Pancreas (tissue), 10 donors: ENCODE results near the gene BST1. TPM values are rescaled to one million over a fixed set of nuclear protein-coding genes. Genes with fewer than 3 reads are reported as not detected.
A peak's percentile ranks its signal among the peaks of the same experiment; 100 is the strongest.

Source experiments
- ATAC-seq, 4 donors: fragments of 200-7000 bp; cut with Tn5 transposase; one replicate each; pipeline versions ENCODE4 v1.8.0 to v1.9.1; 2020; ENCODE audit warnings: mild to moderate bottlenecking in 4 of 4, moderate library complexity in 4 of 4
- DNase-seq, 6 donors: peaks; one replicate each; pipeline ENCODE4 v3.0.0-alpha.2; 2020
- FAIRE-seq: peaks from 2 replicates; lab custom pipeline; 2012; peaks lifted over from hg19 to GRCh38; lab: Jason Lieb, UNC
- H3K27ac ChIP-seq, 4 donors: fragments of 200-600 bp; sonication (generic); 1 replicate in 3 of 4; 2 replicates in 1 of 4; pipeline versions ENCODE4 v1.5.0 to v1.8.0; 2020
- H3K27me3 ChIP-seq, 4 donors: fragments of 200-600 bp; one replicate each; pipeline ENCODE4 v1.8.0; 2021
- H3K36me3 ChIP-seq, 3 donors: fragments of 200-600 bp; sonication (generic) in 1 of 3; one replicate each; pipeline versions ENCODE4 v1.5.0 to v1.8.0; 2020 to 2021
- H3K4me1 ChIP-seq, 3 donors: fragments of 200-600 bp; one replicate each; pipeline ENCODE4 v1.8.0; 2021
- H3K4me3 ChIP-seq, 4 donors: fragments of 200-600 bp; sonication (generic) in 2 of 4; one replicate each; pipeline versions ENCODE4 v1.5.0 to v1.8.0; 2020 to 2021
- H3K9me3 ChIP-seq, 4 donors: fragments of 200-600 bp; one replicate each; pipeline ENCODE4 v1.8.0; 2021
- WGBS, 2 donors: extraction: QIAGEN DNeasy Blood & Tissue Kit; methylation state at CpG; one replicate each; pipeline ENCODE4 v1.1.7; 2013; 5-methylcytosine and 5-hydroxymethylcytosine counted together
- intact Hi-C, 3 donors: fragments of 100-400 bp; cut with DNase I; formaldehyde crosslinking; loops; one replicate each; pipeline versions ENCODE4 v1.11.1 to v1.14.2; 2022
- polyA plus RNA-seq, 2 donors: library from polyadenylated mRNA; stranded (reverse); fragments of 200-250 nt; gene quantifications; one replicate each; pipeline ENCODE4 v1.2.3, GENCODE V29; 2013
- total RNA-seq, 6 donors: library from RNA; stranded (reverse); fragmentation: NEBNext Ultra II Directional in 4 of 6; extraction: Animal tissue kit (Norgen Biotek cat#: 25700) in 4 of 6; gene quantifications; one replicate each; pipeline versions ENCODE4 v1.2.1 to v1.2.4, GENCODE V29; 2021 to 2023
- TF ChIP-seq, protein P1 (sequence below), 4 donors: fragments of 200-600 bp; sonication (generic) in 3 of 4; IDR thresholded peaks; one replicate each; pipeline versions ENCODE4 v1.5.0 to v1.8.0; 2021; ENCODE audit warnings: antibody characterized with exemption in 4 of 4
- donor health status: healthy with polysubstance abuse.
- donor health status: DM: no; HTN: no; CAD: no; lungs with moderate emphysema.
- donor health status: DM: no; HTN: no; CAD: no.
- donor health status: control.
- donor health status: control.
- donor health status: Bipolar disorder and iron deficiency.
- donor health status: DM: yes; HTN: yes; CAD: no.
- donor health status: DM: no; HTN: no; CAD: no.
- donor health status: DM: no; HTN: no; CAD: no.
- donor health status: DM: yes; HTN: yes; CAD: no.

The BST1 gene
- total and polyA plus RNA-seq, 8 donors: 0.24 to 2.8 (median 0.49) TPM

DNA sequence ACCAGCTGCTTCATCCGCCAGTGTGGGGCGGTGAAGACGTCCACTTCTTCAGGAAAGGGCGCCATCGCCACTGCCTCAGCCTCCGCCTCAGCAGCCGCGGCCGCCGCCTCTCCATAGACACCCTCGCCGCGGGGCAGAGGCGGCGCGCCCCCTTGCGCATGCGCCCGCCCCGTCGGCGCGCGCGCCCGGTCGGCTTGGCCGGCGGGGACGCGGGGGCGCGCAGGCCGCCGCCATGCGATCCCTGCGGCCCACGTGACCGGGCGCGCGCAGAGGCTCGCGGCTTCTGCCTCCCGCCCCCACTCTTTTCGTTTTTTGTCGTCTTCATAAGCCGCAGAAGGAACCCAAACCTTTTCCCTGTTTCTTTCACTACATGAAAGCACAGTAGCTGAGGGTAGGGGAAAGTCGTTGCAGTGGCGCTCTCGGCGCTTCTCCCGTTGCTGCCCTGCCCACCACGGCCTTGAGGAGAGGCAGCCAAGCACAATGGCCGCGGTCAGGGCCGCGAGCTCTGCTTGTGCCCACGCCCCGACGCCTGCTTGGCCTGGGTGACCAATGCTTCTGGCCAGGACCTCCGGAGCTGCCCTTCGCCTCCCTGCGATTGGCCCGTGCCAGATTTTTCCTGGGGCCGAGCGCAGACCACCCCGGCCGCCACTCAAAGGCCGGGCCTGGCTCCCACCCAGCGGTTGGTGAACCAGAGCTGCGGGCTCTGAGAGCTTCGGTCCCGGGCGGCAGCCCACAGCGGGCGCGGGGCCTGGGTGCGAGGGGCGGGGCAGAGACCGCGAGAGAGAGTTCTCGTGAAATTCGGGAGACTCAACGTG, 47.4 kb upstream of the BST1 start, which contains the start of gene FBXL5:
FBXL5 (minus strand) TSS at position 135 of the 815 bp plus-strand sequence; CDS start at position 65, 70 bp downstream.
- no peaks in the 10 kb centered on the region for H3K36me3 ChIP-seq
- no peak for FAIRE-seq
- TF ChIP-seq, protein P1, sequence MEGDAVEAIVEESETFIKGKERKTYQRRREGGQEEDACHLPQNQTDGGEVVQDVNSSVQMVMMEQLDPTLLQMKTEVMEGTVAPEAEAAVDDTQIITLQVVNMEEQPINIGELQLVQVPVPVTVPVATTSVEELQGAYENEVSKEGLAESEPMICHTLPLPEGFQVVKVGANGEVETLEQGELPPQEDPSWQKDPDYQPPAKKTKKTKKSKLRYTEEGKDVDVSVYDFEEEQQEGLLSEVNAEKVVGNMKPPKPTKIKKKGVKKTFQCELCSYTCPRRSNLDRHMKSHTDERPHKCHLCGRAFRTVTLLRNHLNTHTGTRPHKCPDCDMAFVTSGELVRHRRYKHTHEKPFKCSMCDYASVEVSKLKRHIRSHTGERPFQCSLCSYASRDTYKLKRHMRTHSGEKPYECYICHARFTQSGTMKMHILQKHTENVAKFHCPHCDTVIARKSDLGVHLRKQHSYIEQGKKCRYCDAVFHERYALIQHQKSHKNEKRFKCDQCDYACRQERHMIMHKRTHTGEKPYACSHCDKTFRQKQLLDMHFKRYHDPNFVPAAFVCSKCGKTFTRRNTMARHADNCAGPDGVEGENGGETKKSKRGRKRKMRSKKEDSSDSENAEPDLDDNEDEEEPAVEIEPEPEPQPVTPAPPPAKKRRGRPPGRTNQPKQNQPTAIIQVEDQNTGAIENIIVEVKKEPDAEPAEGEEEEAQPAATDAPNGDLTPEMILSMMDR (IDR thresholded peaks at IDR 0.05): no peak
- WGBS, 2 donors: 2 to 3% methylated on average over 70 to 85 of the region's 85 CpGs
- no peaks in the 10 kb centered on the region for H3K27me3 ChIP-seq
- peak within 1 kb of the TSS; percentile 56 to 78 (median 67) for H3K4me3 ChIP-seq
- H3K9me3 ChIP-seq: no peaks in the 10 kb centered on the region
- peak; percentile 84 to 95 (median 92) for ATAC-seq
- peak within 1 kb of the TSS; percentile 98 to 99 (median 98) for H3K27ac ChIP-seq
- DNase-seq: peak; percentile 68 to 93 (median 80)
- intact Hi-C loops: no loop called here
- peaks cover 14 to 38% (median 27%) of the 10 kb centered on the region in 3 donors for H3K4me1 ChIP-seq

DNA sequence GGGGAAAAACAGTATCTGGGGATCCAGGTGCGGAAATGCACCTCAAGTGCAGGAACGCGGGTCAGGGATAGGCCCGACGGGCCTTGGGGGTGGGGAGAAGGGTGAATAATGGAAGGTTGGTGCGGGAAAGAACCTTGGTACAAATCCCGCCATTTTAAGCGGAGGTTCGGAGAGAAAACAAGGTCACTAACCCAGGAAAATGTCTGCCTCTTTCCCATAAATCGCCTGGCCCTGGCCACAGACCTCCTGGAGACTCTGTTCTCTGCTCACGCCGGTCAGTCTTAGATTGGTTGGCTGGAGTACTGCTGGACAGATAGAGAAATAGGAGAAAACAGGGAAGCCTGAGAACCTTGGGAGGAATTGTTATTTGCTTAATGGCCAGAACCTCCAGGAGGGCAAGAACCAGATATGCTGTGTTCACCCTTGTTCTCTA, 46.8 kb upstream of the BST1 start:
- H3K27ac ChIP-seq: peak overlapping the region; percentile 98 to 99 (median 98)
- FAIRE-seq (no peak), DNase-seq (peak in 2 of 6 donors; percentile 21 to 22), ATAC-seq (peak; percentile 1 to 19 (median 3))
- intact Hi-C loops: no loop called here
- H3K4me1 ChIP-seq: peaks cover 14 to 35% (median 27%) of the 10 kb centered on the region in 3 donors
- no peaks in the 10 kb centered on the region for H3K36me3 ChIP-seq
- TF ChIP-seq, protein P1 (IDR thresholded peaks at IDR 0.05): no peak
- H3K9me3 ChIP-seq: no peaks in the 10 kb centered on the region
- WGBS, 2 donors: 67 to 68% methylated on average over 12 of the region's 12 CpGs
- no peaks in the 10 kb centered on the region for H3K27me3 ChIP-seq
- H3K4me3 ChIP-seq: peak overlapping the region; percentile 56 to 78 (median 67)

DNA sequence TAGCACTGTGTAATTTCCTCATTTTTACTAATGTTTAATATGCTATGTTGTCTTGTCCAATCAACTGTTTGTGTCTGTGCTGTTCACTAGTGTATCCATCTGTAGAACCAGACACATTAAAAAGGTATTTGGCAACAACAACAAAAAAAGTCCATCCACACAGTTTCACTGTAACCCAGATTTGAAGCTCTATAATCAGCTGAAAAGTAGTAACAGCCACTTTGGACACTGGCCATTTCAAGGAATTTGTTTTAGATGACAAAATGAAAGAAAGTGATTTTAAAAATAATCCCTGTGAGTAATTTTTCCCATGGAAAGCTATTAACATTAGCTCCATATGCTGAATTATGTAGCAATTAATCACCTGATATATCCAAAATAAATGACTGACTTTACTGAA, 45.5 kb upstream of the BST1 start:
- intact Hi-C loops: no loop called here
- no peak overlapping the region for H3K27ac ChIP-seq

DNA sequence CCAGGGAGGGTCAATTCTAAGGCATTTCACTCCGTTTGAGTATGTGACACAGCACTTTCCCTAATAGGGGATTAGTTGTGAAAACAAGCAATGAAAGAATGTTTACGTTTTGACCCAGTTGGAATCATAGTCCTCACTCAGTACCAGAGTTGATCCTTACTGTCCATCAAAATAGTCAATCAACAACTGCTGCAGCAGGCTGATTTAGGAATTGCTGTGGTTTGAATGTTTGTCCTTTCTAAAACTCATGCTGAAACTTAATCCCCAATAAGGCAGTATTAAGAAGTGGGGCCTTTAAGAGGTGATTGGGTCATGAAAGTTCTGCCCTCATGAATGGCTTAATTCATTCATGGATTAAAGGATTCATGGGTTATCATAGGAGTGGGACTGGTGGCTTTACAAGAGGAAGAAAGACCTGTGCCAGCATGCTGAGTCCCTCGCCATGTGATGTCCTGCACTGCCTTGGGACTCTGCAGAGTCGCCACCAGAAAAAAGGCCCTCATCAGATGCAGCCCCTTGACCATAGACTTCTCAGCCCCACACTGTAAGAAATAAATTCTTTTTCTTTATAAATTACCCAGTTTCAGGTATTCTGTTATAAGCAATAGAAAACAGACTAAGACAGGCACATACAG, 44.6 kb upstream of the BST1 start:
- Histone ChIP-seq H3K9me3 (no peaks in the 10 kb centered on the region), H3K4me3 (no peak overlapping the region), H3K27ac (no peak overlapping the region), H3K36me3 (no peaks in the 10 kb centered on the region), H3K27me3 (no peaks in the 10 kb centered on the region), H3K4me1 (peaks cover under 1 to 14% (median 5%) of the 10 kb centered on the region in 3 donors)
- TF ChIP-seq, protein P1 (IDR thresholded peaks at IDR 0.05): no peak
- no peak for DNase-seq
- 89 to 92% methylated on average over 4 of the region's 4 CpGs for WGBS, 2 donors
- no peak for FAIRE-seq
- no peak for ATAC-seq
- intact Hi-C loops: no loop called here

More for the DNA sequence above, 45.5 kb upstream of the BST1 start:
- TF ChIP-seq, protein P1 (IDR thresholded peaks at IDR 0.05): no peak
- peaks cover 9 to 23% (median 14%) of the 10 kb centered on the region in 3 donors for H3K4me1 ChIP-seq
- no peaks in the 10 kb centered on the region for H3K9me3 ChIP-seq
- no peaks in the 10 kb centered on the region for H3K27me3 ChIP-seq
- no peaks in the 10 kb centered on the region for H3K36me3 ChIP-seq
- ATAC-seq (no peak), DNase-seq (no peak), FAIRE-seq (no peak)
- no peak overlapping the region for H3K4me3 ChIP-seq
